NCI-H2171 (cell line): ENCODE data around the gene SPC24.
A peak's percentile ranks its signal among the peaks of the same experiment; 100 is the strongest.

Source experiments
- DNase-seq: peaks from one replicate; lab custom pipeline; 2025; lab: John Stamatoyannopoulos, UW

Gene SPC24, protein sequence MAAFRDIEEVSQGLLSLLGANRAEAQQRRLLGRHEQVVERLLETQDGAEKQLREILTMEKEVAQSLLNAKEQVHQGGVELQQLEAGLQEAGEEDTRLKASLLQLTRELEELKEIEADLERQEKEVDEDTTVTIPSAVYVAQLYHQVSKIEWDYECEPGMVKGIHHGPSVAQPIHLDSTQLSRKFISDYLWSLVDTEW

DNA sequence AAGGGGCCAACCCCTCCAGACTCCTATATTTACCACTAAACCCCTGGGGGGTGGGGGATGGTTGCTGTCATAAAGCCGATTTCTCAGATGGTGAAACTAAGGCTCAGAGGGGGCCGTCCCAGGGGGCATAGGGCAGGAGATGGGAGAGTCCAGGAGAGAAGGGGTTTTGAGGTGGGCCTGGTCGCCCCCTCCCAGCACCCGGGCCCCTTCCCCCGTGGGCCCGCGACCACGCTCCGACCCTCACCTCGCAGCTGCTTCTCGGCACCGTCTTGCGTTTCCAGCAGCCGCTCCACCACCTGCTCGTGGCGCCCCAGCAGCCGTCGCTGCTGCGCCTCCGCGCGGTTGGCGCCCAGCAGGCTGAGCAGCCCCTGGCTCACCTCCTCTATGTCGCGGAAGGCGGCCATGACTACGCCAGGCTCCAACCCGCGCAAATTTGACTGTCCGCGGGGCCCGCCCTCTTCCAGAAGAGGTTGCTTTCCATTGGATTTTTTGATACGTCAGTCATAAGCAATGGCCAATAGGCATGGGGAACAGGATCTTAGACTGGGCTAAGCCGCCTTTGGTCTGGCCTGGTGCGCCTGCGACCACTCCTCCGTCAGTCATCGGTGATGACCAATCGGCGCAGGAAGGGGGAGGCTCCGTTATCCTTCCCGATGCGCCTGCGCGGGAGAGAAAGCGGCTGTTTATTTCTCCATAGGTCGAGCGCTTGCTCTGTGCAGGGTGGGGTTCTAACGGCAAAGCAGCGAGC is at the start of gene SPC24:
Gene SPC24, minus strand, starts transcription at position 410 of the 748 bp plus-strand sequence. Its CDS starts 6 bp downstream, at position 404.
- peak; percentile 96 for DNase-seq

DNA sequence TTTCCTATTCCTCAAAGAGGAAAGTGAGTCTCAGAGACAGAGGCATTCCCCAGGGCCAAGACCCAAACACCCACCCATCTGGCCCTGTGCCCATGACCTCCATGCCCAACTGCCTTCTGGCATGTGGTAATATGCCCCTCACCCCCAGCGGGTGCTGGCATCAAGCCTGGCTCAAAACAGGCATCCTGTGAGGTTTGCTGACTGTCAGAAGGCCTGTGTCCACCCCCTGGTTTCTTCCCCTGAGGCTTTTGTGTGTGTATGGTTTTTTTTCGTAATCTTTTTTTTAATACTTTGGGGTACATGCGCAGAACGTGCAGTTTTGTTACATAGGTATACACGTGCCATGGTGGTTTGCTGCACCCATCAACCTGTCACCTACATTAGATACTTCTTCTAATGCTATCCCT is 49.4 kb upstream of the SPC24 start:
- peak; percentile 78 for DNase-seq

DNA sequence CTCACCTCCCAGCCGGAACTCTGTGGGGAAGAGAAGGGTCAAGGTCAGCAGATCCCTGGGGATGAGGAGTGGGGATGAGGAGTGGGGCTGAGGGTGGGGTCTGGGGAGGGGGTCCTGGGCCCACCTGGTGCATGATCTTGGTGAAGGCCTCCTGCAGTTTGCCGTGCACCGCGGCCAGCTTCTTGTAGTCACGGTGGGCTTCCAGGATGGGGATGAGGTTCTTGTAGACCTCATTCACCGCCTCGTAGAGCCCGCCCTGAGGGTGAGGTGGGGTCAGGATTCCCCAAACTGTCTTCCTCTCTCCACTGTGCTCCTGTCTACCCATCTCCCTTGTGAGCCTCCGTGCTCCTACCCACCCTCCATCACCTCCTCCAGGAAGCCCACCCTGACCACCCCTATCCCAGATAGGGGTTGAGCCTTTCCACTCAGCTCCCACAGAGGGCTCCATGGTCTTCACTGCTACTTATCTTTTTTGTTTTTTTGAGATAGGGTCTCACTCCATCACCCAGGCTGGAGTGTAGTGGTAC is 48.6 kb upstream of the SPC24 start:
- no peak for DNase-seq

DNA sequence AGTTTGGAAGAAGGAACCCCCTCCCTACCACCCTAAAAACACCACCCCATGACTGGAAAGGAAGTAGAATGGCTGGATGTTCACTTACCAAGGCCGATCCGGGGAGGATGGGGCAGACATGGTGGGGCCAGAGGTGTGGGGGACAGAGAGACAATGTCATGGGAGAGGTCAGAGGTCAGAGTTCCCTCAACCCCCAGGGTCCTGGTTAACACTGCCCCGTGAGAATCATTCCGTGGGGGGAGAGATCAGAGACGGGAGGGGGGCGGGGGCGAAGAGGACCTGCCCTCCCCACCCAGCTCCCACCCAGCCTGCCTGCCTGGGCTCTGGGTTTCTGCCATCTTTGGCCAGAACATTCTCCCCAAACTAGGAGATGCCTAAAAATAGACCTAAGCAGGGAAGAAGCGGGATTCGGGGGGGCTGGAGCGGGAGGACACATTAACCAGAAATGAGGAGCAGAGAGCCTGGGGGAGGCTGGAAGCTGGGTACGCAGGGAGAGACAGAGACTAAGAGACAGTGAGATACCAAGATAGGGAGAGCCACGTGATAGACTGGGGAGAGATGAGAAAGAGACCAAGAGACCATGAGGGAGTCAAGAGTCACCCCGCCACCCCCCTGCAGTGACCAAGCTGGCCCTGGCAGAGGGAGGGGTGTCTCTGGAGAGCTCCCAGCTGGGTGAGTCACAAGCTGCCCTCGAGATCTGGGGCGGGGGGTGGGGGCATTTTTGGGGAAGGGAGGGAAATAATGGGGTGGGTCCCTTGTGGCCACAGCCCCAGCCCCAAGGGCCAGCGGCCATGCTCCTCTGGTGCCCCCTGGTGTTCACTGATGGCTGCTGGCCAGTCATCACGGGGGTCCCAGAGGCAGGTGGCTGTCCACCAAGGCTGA is 47.9 kb upstream of the SPC24 start:
- DNase-seq, result no peak

DNA sequence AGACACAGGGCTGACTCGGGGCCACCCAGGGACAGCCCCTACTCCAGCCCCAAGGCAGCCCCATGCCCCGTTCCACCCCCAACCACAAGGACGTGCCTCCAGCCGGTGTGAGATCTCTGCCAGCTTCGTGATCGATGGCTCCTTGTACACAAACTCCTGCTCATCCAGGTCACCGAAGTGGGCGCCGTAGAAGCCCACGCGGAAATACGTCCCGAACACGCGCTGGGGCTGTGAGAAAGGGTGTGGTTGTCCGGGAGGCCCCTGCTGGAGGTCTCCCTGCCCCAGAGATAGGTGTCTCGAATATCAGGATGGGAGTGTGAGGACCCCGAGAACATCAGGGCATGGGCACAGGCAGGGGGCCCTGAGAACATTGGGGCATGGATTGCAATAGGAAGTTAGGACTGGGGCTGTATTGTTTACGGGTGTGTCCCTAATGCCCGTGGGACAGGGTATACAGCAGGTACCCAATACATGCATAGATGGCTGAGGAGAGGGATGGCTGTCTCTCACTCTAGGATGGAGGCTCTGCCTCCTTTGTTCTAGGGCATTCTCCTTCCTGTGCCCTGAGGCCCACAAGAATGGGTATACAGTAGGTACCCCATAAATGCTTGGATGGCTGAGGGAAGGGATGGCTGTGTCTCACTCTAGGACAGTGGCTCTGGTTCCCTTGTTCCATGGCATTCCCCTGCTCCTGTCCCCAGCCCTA is 47.1 kb upstream of the SPC24 start:
- no peak for DNase-seq

DNA sequence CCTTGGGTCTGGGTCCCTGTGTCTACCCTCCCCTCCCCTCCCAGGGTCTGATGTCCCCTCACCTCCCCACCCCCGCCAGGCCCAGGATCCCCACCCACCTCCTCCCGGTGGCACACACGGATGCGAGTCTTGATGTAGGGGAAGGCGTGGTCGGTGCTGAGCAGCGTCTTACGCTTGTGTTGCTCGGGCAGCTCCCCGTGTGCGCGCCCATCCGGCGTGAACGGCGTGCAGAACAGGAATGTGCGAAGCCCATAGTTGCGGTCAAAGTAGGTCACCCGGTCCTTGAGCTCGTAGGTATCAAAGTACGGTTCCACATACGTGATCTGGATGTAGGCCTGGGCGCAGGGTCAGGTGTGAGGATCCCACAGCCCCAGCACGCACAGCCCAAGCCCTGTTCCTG is 46.2 kb upstream of the SPC24 start:
- DNase-seq, result no peak

DNA sequence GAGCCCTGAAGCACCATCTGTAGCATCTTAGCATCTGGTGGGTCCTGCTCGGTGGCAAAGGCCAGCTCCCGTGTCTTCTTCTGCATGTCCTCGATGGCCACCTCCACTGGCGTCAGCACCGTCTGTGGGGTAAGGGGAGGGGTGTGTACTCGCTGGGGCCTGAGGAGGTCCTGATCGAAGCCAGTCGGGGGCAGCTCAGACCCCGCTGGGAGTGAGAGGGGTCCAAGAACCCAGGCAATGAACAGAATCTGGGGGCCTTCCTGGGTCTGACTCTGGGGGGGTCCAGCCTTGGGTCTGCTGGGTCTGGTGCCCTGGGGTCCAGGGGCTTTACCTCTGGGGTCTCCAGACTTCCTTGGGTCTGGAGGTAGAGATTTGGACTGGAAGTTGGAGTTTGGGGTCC is 45.3 kb upstream of the SPC24 start:
- DNase-seq, result no peak

DNA sequence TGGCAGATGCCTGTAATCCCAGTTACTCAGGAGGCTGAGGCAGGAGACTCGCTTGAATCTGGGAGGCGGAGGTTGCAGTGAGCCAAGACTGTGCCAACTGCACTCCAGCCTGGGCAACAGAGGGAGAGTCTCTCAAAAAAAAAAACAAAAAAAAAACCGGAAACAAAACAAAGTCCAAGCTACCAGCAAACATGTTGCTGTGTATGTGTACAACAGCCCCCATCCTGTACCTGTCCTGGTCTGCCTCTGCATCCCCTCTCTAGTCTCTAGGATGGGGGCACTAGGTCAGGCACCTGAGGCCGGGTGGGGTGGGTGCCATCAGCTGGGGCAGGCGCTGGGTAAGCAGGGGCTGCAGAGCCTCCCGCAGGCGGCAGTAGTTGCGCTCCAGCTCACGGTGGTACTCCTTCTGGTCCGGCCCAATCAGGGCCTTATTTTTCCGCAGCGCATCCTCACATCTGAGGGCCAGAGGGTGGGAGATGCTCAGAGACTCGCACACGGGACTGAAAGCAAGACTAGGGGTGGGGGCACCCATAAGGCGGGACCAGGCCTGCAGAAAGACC is 44.5 kb upstream of the SPC24 start:
- no peak for DNase-seq

DNA sequence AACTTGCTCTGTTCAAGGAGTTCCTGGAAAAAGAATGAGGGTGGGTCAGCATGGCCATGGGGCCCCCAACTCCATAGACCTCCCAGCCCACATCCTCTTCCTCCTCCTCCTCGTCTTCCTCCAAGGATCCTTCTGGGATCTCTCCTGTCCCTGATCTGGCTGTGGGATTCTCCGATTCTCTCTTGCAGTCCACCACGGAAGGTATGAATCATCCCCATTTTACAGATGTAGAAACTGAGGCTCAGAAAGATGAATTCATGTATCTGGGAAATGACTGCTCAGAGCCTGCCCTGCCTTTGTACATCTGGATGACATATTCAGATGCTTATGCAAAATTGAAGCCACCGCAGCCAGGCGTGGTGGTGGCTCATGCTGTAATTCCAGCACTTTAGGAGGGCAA is 43.9 kb upstream of the SPC24 start:
- DNase-seq, result no peak

DNA sequence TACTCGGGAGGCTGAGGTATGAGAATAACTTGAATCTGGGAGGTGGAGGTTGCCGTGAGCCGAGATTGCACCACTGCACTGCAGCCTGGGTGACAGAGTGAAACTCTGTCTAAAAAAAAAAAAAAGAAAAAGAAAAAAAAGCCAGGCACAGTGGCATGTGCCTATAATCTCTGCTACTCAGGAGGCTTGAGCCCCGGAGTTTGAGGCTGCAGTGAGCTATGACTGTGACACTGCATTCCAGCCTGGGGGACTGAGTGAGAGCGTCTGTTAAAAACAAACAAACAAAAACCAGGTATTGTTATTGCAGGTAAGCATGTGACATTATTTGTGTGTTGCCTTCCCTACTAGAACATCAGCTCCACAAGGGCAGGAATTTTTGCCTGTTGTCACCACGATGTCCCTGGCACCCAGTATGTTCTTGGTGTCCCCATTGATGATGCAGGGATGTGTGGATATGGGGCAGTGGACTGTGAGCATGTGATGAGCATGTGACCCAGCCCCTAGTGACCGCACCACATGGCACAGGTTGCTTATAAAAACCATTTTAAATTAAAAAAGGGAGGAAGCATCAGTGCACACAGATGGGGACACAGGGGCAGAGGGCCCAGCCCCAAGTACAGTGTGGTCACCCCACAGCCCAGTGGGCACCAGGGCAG is 43.3 kb upstream of the SPC24 start:
- no peak for DNase-seq

DNA sequence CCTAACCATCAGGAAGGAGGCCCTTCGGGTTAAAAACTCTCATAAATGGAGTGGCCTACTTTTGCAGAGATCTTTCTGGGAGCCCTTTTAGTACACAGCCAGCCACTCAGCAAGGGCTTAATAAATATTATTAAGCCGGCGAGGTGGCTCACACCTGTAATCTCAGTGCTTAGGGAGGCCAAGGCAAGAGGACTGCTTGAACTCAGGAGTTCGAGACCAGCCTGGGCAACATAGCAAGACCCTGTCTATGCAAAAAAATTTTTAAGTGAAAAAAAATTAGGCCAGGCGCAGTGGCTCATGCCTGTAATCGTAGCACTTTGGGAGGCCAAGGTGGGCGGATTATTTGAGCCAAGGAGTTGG is 42.6 kb upstream of the SPC24 start:
- no peak for DNase-seq

DNA sequence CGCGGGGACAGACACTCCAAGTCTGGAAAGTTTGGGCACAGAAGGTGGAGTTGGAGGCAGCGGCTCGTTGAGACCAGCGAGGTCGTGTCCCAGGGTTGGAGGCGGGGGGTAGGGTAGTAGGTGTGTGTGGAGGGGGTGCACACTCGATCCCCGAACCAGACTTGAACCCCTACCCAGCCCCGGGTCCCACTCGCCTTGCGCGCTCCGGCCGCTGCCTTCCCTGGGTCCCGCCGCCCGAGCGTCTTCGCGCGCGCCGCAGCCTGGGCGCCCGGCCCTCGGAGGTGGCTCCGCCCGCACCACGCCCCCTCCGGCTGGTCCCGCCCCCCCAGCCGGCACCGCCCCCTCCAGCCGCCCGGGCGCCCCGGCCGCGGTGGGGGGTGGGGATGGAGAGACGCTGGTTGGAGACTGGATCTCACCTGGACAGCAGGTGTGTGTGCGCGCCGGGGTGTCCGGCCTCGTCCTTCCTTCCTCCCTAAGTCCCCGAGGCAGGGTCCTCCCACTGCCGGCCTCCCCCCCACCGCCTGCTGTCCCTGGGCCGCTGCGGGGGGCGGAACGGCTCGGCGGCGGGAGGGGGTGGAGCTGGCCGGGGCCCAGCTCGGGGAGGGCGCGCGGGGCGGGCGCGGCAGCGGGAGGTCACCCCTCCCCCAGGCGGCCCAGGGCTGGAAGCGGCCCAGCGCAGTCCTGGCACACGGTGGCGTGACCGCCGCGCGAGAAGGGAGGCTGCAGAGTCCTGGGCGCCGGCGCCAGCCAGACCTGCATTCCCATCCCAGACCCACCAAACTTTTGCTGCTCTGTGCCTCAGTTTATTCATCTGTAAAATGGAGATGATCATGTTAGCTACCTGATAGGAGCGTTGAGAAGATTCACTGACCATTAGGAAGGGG is 42.0 kb upstream of the SPC24 start, which contains the start of gene KANK2:
Gene KANK2, minus strand, starts transcription at position 255 of the 884 bp plus-strand sequence. CDS start 3,034 bp downstream, outside the sequence.
- peak; percentile 72 for DNase-seq

DNA sequence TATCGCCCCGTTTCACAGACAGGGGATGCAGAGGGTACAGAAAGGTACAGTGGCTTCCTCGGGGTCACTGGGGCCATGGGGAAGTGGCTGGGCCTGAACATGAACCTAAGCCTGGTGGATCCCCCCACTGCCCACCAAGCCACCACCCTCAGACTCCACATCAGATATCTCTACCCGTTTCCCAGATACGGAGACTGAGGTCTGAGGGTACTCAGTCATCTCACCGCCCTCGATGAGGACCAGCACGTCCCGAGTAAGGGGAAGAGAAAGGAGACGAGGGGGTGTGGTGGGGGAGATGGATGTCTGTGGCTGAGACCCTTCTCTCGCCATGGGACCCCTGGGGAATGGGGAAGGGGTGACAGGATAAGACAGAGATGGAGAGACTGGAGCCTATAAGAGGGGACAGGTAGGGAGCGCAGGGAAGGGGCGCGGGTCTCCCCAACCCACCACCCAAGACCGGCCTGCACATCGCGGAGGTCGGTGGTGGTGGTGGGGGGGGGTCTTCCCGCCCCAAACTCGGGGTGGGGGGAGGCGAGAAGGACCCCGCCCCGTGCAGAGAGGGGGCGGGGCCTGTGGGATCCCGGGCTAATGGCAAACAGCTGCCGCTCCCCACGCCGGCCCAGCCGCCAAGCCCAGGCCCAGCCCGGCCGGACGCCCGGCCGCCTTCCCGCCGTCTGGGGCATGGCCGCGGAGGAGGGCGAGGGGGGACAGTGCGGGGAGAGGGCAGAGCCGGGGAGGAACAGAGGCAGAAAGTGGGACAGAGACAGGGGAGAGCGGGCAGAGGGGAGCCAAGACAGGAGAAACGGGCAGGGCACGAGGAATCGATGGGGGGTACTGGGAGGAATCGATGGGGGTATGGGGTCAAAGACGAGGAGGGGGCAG is 41.1 kb upstream of the SPC24 start:
- no peak for DNase-seq

DNA sequence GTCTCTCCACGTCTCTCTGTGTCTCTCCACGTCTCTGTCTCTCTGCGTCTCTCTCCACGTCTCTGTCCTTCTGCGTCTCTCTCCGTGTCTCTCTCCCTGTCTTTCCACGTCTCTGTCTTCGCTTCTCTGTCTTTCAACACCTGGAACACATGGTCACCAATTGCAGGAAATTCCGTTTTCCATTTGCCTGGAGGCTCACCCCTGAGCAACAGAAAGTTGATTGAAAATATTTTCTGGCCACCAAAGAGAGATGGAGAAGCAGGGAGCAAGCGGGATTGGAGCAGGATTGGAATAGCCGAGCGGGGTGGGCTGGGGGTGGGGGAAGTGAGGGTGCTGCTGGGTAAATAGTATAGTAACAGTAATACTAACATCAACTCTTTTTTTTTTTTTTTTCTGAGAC is 40.1 kb upstream of the SPC24 start:
- no peak for DNase-seq

DNA sequence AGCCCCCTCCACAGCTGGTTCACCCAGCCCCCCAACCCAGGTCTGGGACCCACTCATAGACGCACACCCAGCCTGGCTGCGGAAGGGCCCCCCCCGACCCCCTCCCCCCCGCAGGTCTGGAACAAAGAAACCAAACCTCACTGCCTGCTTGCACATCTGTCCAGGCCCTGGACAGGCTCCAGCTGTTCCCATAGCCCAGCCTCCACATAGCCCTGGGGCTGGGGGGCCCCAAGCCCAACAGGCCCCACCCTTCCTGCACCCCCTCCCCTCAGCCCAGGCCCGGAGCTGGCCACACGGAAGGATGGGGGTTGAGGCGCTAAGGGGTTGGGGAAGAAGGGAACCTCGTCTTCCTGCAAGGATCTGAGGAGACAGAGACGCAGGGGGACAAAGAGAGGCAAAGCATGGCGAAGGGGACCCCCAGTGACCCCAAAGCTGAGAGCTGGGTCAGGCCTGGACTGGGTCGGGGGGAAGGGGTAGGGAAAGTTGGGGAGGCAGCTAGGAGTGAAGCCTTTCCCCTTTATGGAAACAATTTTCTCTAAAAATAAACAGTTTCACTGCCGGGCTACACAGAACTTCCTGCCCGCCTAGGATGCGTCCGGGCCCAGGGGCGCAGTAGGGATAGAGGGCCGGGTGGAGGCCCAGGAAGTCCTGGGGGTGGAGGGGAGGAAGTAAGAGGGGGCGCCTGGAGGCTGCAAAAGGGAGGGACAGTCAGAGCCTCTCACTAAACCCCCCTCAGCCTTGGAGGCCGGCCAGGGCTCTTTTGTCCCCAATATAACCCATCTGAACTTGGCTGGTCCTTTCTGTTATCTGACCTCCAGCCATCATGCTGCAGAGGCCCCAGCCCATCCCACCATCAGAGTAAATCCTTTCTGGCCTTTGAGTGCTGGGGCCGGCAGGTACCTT is 39.3 kb upstream of the SPC24 start:
- no peak for DNase-seq

DNA sequence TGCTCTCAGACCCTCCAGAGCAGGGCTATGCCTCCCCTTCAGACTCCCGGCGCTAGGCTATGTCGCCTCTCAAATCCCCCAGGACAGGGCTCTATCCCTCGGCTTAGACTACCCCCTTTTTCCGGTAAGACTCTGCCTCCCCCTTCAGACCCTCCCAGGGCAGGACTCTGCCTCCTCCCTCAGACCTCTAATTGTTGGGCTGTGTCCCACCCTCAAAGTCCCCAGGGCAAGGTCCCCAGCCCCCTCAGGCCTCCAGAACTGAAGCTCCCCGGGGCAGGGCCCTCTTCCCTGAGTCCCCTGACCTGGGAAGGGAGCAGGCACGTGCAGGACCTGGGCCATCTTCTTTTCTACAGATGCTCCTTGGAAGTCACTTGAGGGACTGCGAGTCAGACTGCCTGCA is 38.6 kb upstream of the SPC24 start:
- no peak for DNase-seq

DNA sequence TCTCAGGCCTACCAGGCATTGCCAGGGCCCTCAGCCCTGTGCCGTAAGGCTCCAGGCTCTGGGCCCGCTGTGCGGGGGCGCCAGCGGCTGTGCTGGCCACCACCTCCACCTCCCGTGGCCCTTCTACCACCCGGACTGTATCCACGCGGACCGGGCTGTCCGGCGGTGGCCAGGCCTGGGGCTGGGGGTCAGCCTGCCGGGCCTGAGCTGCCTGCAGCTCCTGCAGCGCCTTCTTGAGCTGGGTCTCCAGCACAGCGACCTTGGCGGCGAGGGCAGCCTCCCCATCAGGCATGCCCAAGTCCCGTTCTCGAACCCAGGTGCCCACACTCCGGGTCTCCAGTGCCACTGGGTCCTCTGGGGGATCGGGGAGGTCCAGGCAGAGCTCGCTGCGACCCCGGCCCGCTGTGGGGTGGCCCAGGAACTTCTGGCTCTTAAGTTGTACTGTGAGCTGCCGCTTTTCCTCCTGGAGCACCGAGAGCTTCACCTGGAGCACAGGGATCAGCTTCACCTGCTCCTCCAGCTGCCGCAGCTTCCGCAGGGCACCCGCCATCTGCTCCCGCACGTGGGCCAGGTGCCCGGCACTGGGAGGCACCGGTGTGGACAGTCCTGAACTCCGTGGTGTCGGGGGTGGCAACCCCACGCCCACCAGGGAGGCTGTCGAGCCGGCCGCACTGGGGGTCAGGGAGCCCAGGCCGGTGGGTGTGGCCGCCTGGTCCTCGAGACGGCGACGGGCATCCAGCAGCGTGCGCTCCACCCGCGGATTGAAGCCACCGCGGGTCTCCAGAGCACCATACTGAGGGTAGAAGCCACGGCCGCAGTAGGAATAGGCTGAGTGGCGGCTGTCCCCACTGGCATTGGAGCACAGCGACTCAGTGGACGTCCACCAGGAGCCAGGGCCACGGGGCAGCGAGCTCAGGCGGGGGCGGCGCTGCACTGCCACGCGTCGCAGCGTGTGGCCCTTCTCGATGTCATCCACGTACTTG is 37.7 kb upstream of the SPC24 start:
- DNase-seq, result peak; percentile 22
